HepG2 (cell line): Measurements from ENCODE around the gene GSKIP. TPM values are rescaled to one million over a fixed set of nuclear protein-coding genes. Genes with fewer than 3 reads are reported as not detected.

Source experiments
- AKNA ChIP-seq: sonication (generic); formaldehyde crosslinking; IDR thresholded peaks from 2 replicates; pipeline ENCODE4 v1.4.0; 2020; ENCODE audit warnings: missing genetic modification reagents, borderline replicate concordance
- DDIT3 ChIP-seq: sonication (generic); formaldehyde crosslinking; IDR thresholded peaks from 2 replicates; pipeline ENCODE4 v1.4.0; 2020; ENCODE audit warnings: mild to moderate bottlenecking, missing genetic modification reagents
- MTA3 ChIP-seq: sonication (generic); formaldehyde crosslinking; IDR thresholded peaks from 2 replicates; pipeline ENCODE4 v1.4.0; 2020; ENCODE audit warnings: missing genetic modification reagents
- NR2F1 ChIP-seq, 2 experiments: fragments of 450-650 bp in 1 of 2; formaldehyde crosslinking in 1 of 2; IDR thresholded peaks; 2 replicates each; pipeline versions ENCODE4 v1.5.0 to v1.6.1; 2016 to 2020; ENCODE audit warnings: mild to moderate bottlenecking in 1 of 2, missing compliant biosample characterization in 1 of 2, missing genetic modification reagents in 1 of 2, moderate library complexity in 1 of 2
- RAD51 ChIP-seq: fragments of 450-650 bp; IDR thresholded peaks from 2 replicates; pipeline ENCODE4 v1.6.1; 2016; ENCODE audit warnings: borderline replicate concordance
- ZNF260 ChIP-seq: sonication (generic); formaldehyde crosslinking; IDR thresholded peaks from 2 replicates; pipeline ENCODE4 v1.4.0; 2020; ENCODE audit warnings: missing genetic modification reagents, low read depth, mild to moderate bottlenecking, borderline replicate concordance
- ZNF281 ChIP-seq: sonication (generic); formaldehyde crosslinking; IDR thresholded peaks from 2 replicates; pipeline ENCODE4 v1.4.0; 2020; ENCODE audit warnings: missing genetic modification reagents, borderline replicate concordance
- ZNF318 ChIP-seq: sonication (generic); formaldehyde crosslinking; IDR thresholded peaks from 2 replicates; pipeline ENCODE4 v1.4.0; 2020; ENCODE audit warnings: mild to moderate bottlenecking, missing genetic modification reagents
- ZNF33A ChIP-seq: sonication (generic); formaldehyde crosslinking; IDR thresholded peaks from 2 replicates; pipeline ENCODE4 v1.5.1; 2020; ENCODE audit warnings: missing genetic modification reagents, mild to moderate bottlenecking, moderate library complexity, borderline replicate concordance
- polyA plus RNA-seq, 8 experiments: library from polyadenylated mRNA; depleted of rRNA in 3 of 8; stranded (reverse) in 7 of 8; unstranded in 1 of 8; fragments of >200 nt; fragmentation: Illumina TruSeq in 4 of 8; extraction: Trizol in 4 of 8; gene quantifications; 2 replicates each; pipeline versions ENCODE4 v1.2.1 to v1.2.3, GENCODE V29; 2011 to 2016; ENCODE audit warnings: low read depth in 4 of 8, missing spikeins in 1 of 8, mixed read lengths in 1 of 8; ENCODE audit not compliant: insufficient read depth in 1 of 8
- total RNA-seq, 5 experiments: library from RNA; depleted of rRNA; stranded (reverse); fragments of >200 nt; fragmentation: Illumina TruSeq; extraction: Trizol; gene quantifications; 2 replicates each; pipeline ENCODE4 v1.2.3, GENCODE V29; 2016; ENCODE audit warnings: low read depth in 1 of 5

Gene GSKIP
- total and polyA plus RNA-seq, 2 of the 13 experiments (the other 11 are each of a cell fraction or from before 2014, with no cell fraction given) = 12.5 to 27.3 TPM

- TF ChIP-seq DDIT3 (CRISPR knock-in tag) = no peak
- no peak for TF ChIP-seq MTA3
- no peak for TF ChIP-seq ZNF281
- TF ChIP-seq ZNF318 (CRISPR knock-in tag) = no peak
- TF ChIP-seq ZNF260 (CRISPR knock-in tag) = no peak
- TF ChIP-seq RAD51 = no peak
- TF ChIP-seq NR2F1 (CRISPR knock-in tag; IDR thresholded peaks at IDR 0.05) = no peak
- TF ChIP-seq AKNA = no peak
- TF ChIP-seq ZNF33A (CRISPR knock-in tag) = 0 out of 2 replicates have a peak, but pooled peaks have one; percentile 59
Observed at GRCh38 chr14:96362965-96363750, at the start of gene GSKIP, which contains the start of gene ATG2B (continued).
